Mucosa of descending colon (tissue), 3 donors: ENCODE data around the gene MYH9. TPM values are rescaled to one million over a fixed set of nuclear protein-coding genes. Genes with fewer than 3 reads are reported as not detected.
A peak's percentile ranks its signal among the peaks of the same experiment; 100 is the strongest.

Experiments
- ATAC-seq: fragments of 200-7000 bp; cut with Tn5 transposase; one replicate; pipeline ENCODE4 v1.9.1; 2020; ENCODE audit warnings: mild to moderate bottlenecking, moderate library complexity
- DNase-seq, 3 donors: peaks; one replicate each; pipeline ENCODE4 v3.0.0-alpha.2; 2020
- H3K36me3 ChIP-seq: fragments of 200-600 bp; one replicate; pipeline ENCODE4 v1.8.0; 2021; ENCODE audit warnings: low read depth, mild to moderate bottlenecking
- H3K4me1 ChIP-seq: fragments of 200-600 bp; one replicate; pipeline ENCODE4 v1.8.0; 2021; ENCODE audit warnings: low read depth, mild to moderate bottlenecking
- H3K4me3 ChIP-seq: fragments of 200-600 bp; one replicate; pipeline ENCODE4 v1.8.0; 2021; ENCODE audit warnings: mild to moderate bottlenecking
- H3K9me3 ChIP-seq: fragments of 200-600 bp; one replicate; pipeline ENCODE4 v1.8.0; 2021; ENCODE audit warnings: mild to moderate bottlenecking
- CTCF ChIP-seq: fragments of 200-600 bp; IDR thresholded peaks from one replicate; pipeline ENCODE4 v1.8.0; 2022; ENCODE audit warnings: antibody characterized with exemption, mild to moderate bottlenecking
- intact Hi-C, 2 donors: fragments of 100-400 bp; cut with DNase I in 1 of 2; cut with micrococcal nuclease in 1 of 2; formaldehyde crosslinking; loops; one replicate each; pipeline versions ENCODE4 v1.11.0 to v1.11.1; 2022; cut with DNase I, micrococcal nuclease
- total RNA-seq, 3 donors: library from RNA; stranded (reverse); fragmentation: NEBNext Ultra II Directional in 2 of 3; extraction: Animal tissue kit (Norgen Biotek cat#: 25700) in 2 of 3; gene quantifications; one replicate each; pipeline versions ENCODE4 v1.2.1 to v1.2.4, GENCODE V29; 2021 to 2023
- donor health status: DM: no; HTN: no; CAD: no; lungs with moderate emphysema.
- donor health status: DM: no; HTN: no; CAD: no.
- donor health status: DM: no; HTN: yes; CAD: no.

Gene MYH9
- total RNA-seq, 3 donors from 2014 or later = 501 to 831 (median 599) TPM

- no peak for ATAC-seq
- intact Hi-C loops = no loop called here
- Histone ChIP-seq H3K9me3 (no peaks in the 10 kb centered on the region), H3K36me3 (no peaks in the 10 kb centered on the region), H3K4me1 (peaks cover 69% of the 10 kb centered on the region), H3K4me3 (no peak overlapping the region)
- DNase-seq = peak in 1 of 3 donors; percentile 36
- TF ChIP-seq CTCF = no peak
These were observed 31.9 kb downstream of the MYH9 start for GRCh38 chr22:36355894-36356293.

- no peak overlapping the region for H3K4me3 ChIP-seq
- no peaks in the 10 kb centered on the region for H3K36me3 ChIP-seq
- intact Hi-C loops = no loop called here
- peaks cover 69% of the 10 kb centered on the region for H3K4me1 ChIP-seq
- ATAC-seq (peak; percentile 4), DNase-seq (peak in 1 of 3 donors; percentile 3)
- TF ChIP-seq CTCF = no peak
- H3K9me3 ChIP-seq = no peaks in the 10 kb centered on the region
These were observed 32.4 kb downstream of the MYH9 start for GRCh38 chr22:36355362-36355761.

- H3K4me1 ChIP-seq = peaks cover 49% of the 10 kb centered on the region
- no peaks in the 10 kb centered on the region for H3K9me3 ChIP-seq
- DNase-seq (peak in 1 of 3 donors; percentile 17), ATAC-seq (peak; percentile 47)
- intact Hi-C loops = no loop called here
- H3K4me3 ChIP-seq = no peak overlapping the region
- no peak for TF ChIP-seq CTCF
- no peaks in the 10 kb centered on the region for H3K36me3 ChIP-seq
These were observed 34.8 kb downstream of the MYH9 start for GRCh38 chr22:36352803-36353507.

- no peak for TF ChIP-seq CTCF
- Histone ChIP-seq H3K4me3 (no peak overlapping the region), H3K9me3 (no peaks in the 10 kb centered on the region), H3K4me1 (peaks cover 42% of the 10 kb centered on the region), H3K36me3 (no peaks in the 10 kb centered on the region)
- intact Hi-C loops = no loop called here
- no peak for ATAC-seq
- no peak for DNase-seq
These were observed 35.6 kb downstream of the MYH9 start for GRCh38 chr22:36351921-36352802.

DNA sequence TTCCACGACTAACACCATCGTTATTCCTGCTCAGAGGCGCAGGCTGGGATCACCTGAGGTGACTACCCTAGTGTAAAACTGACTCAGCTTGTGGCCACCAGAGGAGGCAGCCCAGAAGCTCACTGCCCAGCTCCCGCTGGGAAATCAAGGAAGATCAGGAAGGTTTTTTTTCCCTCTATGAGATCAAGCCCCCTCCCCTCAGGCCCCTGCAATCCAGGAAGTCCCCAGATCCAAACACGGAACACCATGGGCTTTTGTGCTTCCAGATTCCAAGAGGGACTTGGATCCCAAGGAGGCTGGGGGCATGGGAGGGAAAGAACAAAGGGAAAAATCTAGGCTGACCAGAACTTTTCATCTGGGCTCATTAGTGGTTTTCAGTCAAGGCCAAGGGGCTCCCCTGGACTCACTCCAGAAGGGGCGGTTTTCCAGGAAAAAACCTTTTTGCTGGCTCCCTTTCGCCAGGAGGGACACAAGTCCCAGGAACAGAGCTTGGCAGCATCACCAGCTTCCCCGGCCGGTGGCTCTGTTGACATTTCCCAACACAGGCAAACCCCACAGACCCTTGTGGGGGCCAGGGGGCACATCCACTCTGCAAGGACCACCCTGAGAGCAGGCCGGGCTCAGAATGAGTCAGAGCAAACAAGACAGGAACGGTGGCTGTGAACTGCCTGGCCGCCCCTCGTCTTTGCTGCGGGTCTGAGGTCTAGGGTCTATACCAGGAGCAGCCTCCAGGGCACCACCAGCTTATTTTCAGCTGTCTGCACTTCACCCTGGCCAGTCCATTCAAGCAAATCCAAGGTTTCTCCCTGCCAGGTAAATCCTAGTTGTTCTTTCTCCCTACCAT is 36.8 kb downstream of the MYH9 start:
- DNase-seq (no peak), ATAC-seq (peak; percentile 5)
- intact Hi-C loops = no loop called here
- Histone ChIP-seq H3K4me3 (no peak overlapping the region), H3K4me1 (peaks cover 41% of the 10 kb centered on the region), H3K36me3 (no peaks in the 10 kb centered on the region), H3K9me3 (no peaks in the 10 kb centered on the region)
- no peak for TF ChIP-seq CTCF
